NB4 (cell line): Measurements from ENCODE around the gene MBD3L2B.
A peak's percentile ranks its signal among the peaks of the same experiment; 100 is the strongest.

Experiments used
- DNase-seq: peaks from one replicate; pipeline ENCODE4 v3.0.0; 2010; ENCODE audit warnings: low read depth
- H3K4me3 ChIP-seq: one replicate; pipeline ENCODE4 v1.5.1; 2011; ENCODE audit warnings: mild to moderate bottlenecking, low read depth, low read length, moderate library complexity
- MYC ChIP-seq: IDR thresholded peaks from 2 replicates; pipeline ENCODE4 v1.6.1; 2011; ENCODE audit warnings: low read depth, low read length
- POLR2A ChIP-seq: IDR thresholded peaks from 2 replicates; pipeline ENCODE4 v1.6.1; 2011; ENCODE audit warnings: mild to moderate bottlenecking; ENCODE audit not compliant: insufficient read length; ENCODE audit errors: extremely low read depth
- TF ChIP-seq, protein P1 (sequence below): IDR thresholded peaks from 2 replicates; pipeline ENCODE4 v1.6.1; 2011; ENCODE audit warnings: low read depth, low read length
- TF ChIP-seq, protein P2 (sequence below): IDR thresholded peaks from one replicate; pipeline ENCODE4 v1.5.1; 2012; ENCODE audit warnings: low read depth, low read length

The MBD3L2B gene

DNA sequence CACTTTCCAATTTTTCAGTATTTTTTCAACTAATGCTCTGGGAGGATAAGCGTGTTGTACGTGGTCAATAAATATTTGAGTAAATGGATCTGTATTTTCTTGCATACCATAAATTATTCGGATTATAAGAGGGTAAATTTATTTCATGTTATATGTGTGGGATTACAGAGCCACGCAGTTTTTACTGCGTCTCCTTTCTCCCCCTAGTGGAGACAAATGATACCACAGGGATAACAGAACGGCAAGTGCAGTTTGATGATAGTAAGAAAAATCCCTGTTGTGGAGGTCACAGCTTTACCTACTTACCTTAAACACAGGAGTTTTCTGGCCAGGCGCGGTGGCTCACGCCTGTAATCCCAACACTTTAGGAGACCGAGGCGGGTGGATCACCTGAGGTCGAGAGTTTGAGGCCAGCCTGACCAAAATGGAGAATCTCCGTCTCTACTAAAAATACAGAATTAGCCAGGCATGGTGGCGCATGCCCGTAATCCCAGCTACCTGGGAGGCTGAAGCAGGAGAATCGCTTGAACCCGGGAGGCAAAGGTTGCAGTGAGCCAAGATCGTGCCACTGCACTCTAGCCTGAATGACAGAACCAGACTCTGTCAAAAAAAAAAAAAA lies 16.8 kb downstream of the MBD3L2B start:
- H3K4me3 ChIP-seq: no peak overlapping the region
- peak; percentile 67 for DNase-seq
- TF ChIP-seq, protein P1, sequence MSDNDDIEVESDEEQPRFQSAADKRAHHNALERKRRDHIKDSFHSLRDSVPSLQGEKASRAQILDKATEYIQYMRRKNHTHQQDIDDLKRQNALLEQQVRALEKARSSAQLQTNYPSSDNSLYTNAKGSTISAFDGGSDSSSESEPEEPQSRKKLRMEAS: no peak
- TF ChIP-seq, protein P2, sequence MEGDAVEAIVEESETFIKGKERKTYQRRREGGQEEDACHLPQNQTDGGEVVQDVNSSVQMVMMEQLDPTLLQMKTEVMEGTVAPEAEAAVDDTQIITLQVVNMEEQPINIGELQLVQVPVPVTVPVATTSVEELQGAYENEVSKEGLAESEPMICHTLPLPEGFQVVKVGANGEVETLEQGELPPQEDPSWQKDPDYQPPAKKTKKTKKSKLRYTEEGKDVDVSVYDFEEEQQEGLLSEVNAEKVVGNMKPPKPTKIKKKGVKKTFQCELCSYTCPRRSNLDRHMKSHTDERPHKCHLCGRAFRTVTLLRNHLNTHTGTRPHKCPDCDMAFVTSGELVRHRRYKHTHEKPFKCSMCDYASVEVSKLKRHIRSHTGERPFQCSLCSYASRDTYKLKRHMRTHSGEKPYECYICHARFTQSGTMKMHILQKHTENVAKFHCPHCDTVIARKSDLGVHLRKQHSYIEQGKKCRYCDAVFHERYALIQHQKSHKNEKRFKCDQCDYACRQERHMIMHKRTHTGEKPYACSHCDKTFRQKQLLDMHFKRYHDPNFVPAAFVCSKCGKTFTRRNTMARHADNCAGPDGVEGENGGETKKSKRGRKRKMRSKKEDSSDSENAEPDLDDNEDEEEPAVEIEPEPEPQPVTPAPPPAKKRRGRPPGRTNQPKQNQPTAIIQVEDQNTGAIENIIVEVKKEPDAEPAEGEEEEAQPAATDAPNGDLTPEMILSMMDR: peak; percentile 63
- TF ChIP-seq POLR2A (no peak), MYC (no peak)

DNA sequence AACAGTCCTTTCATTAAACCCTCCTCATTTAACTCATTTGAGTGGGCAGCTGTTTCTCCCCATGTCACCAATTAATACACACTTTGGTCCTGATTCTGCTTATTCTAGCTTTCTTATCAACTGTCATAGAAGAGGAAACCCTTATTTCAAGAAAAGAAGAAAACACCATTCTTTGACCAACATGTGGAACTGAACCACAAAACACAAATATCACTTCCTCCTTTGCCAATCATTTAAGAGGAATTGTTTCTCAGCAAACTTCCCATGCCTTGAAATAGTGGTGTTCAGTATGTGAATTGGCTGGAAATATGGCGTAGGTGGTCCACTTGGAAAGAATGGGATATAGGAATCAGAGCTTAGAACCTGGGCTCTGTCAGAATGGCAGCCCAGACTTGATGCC lies 20.4 kb downstream of the MBD3L2B start:
- TF ChIP-seq MYC (no peak), POLR2A (no peak)
- TF ChIP-seq, protein P2: no peak
- TF ChIP-seq, protein P1: no peak
- DNase-seq: no peak
- H3K4me3 ChIP-seq: no peak overlapping the region

DNA sequence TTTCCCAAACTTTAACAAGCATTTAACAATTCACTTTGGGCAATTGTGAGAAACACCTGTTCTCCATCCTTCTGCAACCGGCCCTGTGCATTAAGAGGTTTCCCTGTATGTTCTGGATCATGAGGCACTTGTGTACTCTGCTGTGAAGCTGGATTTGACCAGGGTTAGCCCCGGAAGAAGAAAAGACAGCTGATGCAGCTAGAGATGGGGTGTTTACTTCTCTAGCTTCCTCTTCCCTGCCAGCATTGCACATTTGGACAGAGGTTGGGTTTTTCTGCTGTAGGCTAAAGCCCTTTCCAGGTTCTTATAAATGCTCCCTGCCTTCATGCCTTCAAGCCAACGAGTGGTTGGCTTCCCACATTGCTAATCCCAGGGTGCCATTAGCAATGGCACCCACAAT lies 20.9 kb downstream of the MBD3L2B start:
- no peak overlapping the region for H3K4me3 ChIP-seq
- no peak for DNase-seq
- TF ChIP-seq, protein P1: no peak
- TF ChIP-seq, protein P2: no peak
- TF ChIP-seq POLR2A (no peak), MYC (no peak)

DNA sequence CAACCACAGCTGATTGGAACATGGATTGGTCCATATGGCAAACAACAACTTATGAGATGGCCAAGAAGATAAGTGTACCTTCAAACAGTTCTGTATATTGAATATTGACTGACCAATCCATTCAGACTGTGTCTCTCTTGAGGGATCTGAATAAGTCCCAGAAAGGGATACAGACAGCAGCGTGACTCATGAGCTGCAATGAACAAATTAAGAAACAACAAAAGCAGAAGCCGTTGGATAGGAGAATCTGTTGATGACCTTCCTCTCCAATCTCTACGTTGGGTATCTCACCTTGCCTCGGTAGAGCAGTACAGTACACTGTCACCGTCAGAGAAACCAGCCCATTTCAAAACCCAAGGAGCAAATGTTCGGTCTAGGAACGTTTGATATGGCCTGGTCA lies 21.3 kb downstream of the MBD3L2B start:
- DNase-seq: peak; percentile 30
- no peak for TF ChIP-seq POLR2A
- TF ChIP-seq, protein P1: no peak
- TF ChIP-seq, protein P2: no peak
- no peak for TF ChIP-seq MYC
- H3K4me3 ChIP-seq: no peak overlapping the region

DNA sequence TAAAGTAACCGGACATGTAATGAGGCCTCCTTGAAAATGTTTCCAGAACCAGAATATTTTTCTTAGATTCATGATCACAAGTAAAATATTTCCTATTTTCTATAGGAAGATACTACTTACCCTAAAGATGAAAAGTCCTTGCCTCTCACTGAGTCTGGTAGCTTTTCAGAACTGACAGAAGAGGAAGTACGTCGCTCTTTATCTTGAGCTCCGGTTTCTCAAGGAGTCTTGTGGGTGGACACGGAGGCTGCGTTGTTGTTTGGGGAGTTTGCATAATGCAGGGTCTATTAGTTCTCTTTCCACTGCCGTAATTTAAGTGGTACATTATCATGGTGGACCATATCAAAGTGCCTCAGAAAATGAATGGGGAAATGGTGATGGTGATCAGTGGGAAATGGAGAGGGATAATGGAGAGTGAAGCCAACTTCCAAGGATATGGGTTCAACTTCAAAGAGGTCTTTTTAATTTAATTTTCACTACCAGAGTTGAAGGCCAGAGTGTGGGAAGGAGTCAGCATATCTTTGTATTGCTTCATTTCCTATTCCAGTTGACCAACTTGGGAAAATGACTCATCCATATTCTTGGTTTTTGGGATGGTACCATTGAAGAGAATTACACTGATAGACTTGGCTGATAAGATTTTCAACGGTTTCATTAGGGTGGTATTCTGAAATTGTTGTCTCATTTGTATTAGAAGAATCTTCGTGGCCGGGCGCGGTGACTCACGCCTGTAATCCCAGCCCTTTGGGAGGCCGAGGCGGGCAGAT lies 23.4 kb downstream of the MBD3L2B start:
- DNase-seq: peak; percentile 85
- TF ChIP-seq MYC (no peak), POLR2A (no peak)
- TF ChIP-seq, protein P1: no peak
- TF ChIP-seq, protein P2: no peak
- H3K4me3 ChIP-seq: peak overlapping the region; percentile 12
